Measurements from ENCODE around the gene TMEM87B.

DNA sequence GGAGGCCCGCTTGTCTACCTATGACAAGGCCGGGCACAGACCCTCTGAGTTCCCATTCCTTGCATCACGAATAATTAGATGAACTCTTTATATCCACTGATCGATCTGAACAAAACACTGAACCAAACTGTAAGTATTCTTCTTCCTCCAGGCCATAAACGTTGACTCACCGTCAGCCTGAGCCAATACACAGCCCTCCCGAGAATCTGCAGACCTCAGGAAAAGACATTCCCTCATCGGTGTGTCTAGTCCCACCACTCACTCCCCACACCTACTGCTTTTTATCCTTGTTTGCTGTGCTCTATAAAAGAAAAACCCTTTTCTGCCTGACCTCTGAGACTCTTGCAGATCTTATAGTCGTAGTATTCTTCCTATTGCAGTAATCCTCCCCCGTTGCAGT is 41.0 kb downstream of the TMEM87B start:
- TF ChIP-seq, protein P1, sequence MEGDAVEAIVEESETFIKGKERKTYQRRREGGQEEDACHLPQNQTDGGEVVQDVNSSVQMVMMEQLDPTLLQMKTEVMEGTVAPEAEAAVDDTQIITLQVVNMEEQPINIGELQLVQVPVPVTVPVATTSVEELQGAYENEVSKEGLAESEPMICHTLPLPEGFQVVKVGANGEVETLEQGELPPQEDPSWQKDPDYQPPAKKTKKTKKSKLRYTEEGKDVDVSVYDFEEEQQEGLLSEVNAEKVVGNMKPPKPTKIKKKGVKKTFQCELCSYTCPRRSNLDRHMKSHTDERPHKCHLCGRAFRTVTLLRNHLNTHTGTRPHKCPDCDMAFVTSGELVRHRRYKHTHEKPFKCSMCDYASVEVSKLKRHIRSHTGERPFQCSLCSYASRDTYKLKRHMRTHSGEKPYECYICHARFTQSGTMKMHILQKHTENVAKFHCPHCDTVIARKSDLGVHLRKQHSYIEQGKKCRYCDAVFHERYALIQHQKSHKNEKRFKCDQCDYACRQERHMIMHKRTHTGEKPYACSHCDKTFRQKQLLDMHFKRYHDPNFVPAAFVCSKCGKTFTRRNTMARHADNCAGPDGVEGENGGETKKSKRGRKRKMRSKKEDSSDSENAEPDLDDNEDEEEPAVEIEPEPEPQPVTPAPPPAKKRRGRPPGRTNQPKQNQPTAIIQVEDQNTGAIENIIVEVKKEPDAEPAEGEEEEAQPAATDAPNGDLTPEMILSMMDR (conservative IDR thresholded peaks at IDR 0.05) = no peak
- no peak for TF ChIP-seq EZH2 (IDR thresholded peaks at IDR 0.05; ENCODE audit: low read depth)

Measured in PC-9 (cell line).